GM18907 (cell line): ENCODE measurements around the gene SH2D2A.

ENCODE experiments used
- ATAC-seq: cut with Tn5 transposase; IDR thresholded peaks from one replicate; pipeline ENCODE4 v1.9.1; 2021; ENCODE audit warnings: mild to moderate bottlenecking, moderate library complexity; ENCODE audit not compliant: unreplicated experiment

SH2D2A gene

DNA sequence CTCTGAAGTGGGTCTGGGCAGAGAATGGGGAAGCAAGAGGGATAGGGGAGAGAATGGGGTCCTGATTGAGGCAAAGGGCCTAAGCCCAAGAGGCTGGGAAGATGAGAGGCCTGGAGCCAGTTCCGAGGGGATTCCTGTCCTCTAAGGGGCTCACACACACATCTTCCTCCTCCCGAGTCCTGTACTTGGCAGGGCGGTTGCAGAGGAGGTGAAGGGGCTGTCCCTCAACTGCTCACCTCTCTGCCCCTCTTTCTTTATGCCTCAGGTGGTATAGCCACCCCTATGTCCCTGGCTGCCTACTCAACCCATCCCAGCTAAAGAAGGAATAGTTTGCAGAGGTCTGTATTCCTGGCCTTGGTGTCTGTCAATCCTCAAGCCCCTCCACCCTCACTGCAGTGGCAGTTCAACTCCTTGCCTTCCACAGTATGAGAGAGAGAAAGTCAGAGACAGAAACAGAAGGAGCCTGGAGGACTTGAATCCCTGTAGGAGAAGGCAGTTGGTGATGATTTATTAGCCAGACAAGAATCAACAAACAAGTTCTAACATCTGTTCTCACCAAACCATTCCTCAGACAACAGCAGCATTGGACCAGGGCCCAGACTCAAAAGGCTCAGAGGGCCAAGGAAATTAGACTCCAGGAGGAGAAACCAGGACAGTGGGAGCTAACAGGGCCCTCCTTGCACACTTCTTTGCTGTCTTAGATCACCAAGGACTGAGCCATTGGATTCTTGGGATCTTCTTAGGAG, 10.7 kb downstream of the SH2D2A start:
- ATAC-seq, result no peak

DNA sequence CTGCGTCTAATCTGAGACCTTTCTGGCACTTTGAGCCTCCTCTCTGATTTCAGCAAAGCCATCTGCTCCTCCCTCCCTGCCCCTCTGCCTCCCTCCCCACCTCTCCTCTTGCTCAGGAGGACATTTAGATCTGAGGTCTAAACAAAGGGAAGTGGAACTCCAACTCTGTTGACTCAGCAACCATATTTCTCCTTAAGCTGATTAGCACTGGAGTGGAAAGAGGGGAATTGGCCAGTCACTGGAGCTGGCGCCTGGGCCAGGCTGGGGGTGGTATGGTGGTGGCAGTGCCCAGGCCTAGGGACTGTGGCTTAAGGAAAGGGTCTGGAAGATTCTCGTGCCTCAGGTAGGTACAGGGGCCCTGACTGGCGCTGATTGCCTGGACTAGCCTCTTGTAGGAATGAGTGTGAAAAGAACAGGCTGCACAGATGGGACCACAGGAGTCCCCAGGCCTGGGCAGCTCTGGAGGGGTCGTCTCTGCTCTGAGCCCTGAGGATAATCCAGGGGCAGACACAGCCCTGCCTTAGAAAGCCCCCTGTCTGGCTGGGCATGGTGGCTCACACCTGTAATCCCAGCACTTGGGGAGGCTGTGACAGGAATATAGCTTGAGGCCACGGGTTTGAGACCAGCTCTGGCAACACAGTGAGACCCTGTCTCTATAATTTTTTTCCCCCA, 11.9 kb downstream of the SH2D2A start:
- no peak for ATAC-seq

DNA sequence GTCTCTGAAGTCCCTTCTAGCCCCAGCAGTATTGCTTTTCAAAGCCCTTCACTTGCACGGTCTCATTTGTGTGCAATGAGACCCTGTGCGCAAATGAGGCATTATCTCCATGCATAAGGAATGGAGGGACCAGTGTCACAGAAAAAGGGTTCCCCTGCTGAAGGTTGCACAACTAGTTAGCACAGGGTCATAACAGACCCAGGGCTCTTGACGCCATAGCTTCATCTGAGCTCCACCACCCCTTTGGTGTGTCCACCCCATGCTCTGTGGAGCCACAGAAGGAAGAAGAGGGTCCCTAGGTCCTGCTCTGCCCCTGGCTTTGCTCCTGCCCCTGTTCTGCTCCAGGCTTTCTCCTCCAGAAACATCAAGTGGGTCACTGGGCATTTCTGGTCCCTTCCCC, 12.6 kb downstream of the SH2D2A start:
- ATAC-seq, result no peak

DNA sequence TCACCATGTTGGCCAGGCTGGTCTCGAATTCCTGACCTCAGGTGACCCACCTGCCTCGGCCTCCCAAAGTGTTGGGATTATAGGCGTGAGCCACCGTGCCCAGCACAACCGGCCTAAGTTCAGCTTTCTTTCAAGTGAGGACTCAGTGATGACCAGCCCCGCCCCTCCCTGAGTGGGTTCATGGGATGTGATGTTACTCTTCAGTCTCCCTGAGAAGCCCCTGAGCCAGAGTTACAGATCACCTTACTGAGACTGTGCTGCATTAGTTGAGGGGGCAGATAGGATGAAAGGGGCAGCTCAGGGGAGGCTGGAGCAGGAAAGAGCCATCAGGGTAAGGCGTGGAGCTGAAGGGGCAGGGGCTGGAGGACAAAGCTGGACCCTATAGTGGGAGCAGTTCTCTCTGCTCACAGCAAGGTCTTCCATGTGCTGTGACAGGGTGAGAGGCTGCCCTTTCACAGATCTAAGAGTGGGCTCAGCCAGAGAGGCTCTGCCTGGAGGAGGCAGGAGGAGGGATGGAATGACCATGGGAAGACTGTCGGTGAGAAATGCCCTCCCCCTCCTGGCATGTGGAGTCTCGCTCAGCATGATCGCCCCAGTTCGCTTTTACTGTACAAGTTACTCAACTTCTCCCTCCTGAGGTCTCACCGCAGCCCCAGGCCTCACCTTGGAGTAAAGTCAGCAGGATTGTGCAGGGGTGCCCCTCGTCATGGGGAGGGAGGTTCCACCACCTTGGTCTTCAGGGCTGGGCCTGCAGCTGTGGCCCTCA, 13.4 kb downstream of the SH2D2A start:
- no peak for ATAC-seq

DNA sequence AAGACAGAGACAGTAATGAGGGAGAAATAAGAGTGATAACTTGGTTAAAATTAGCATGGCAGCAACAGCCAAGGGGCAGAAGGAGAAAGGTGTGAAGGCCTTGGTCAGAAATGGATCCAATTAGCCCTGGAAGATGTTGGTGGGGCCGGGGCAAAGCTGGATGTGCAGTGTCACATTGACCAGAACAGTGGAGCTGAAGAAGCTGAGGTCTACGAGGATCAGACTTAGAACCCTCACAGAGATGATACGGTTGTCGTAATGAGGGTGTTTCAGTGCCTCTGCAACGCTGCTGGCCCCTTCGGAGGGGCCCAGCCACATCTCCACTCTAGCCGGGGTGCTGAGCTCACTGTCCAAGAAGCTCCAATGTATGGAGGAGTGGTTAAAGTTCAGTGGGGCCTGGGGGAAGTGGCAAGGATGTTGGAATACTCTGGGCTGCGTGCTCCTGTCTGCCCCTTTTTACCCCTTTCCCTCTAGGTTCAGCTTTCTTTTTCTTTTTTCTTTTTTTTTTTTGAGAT, 14.2 kb downstream of the SH2D2A start:
- no peak for ATAC-seq

DNA sequence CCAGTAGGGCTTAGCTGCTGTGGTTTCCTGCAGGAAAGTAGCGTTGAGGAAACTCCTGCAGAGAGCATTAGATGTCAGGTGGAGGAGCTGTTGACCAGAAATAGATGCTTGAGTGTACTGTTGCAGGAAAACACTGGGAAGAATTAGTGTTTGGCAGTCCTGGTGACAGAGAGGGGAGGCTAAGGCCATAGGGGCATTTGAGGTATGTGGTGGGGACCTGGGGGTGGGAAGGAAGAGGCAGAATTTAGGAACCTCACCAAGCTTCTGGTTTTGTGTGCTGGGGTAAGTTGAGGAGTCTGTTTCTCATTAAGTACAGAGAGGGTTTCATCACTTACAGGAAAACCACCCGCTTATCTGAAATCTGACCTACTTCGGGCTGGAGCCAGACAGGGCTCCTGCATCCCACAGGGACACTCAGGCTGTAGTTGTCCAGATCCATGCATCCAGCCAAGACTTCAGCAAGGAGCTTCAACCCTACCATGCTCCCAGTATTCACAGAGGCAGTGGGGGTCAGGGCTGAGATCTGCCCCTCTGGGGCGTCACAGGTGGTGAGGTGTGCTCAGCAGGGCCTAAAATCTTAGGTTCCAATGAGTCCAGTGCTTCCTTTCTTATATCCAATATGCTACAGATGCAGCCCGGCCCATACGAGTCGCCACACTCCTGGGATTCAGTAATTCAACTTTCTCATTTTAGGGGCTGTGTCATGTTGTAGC, 15.1 kb downstream of the SH2D2A start:
- no peak for ATAC-seq

DNA sequence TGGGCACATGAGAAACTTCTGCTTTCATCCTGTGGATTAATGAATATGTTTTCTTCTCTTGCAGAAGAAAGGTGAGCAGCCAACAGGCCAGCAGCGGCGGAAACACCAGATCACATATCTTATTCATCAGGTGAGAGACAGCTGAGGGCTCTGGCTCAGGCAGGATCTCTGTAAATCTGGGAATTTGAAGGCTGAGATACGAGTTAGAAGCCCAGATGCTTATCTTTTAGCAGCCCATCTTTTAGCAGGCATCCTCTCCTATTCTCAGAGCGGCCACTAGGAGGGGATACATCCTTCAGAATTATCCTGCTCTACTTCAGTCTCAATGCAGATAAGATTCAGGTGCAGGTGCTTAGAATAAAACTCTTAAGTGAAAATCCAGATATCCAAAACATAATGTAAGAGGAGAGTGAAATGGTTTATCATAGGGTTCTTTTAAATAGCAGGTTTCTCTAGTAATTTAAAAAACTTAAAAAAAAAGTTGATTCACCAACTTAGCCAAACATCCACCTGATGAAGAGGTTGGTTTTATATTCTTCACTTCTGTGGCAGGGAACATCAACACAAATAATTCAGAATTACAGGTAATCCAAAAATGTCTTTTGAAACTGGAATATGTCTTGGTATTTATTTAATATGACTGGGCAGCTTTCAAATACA, 19.3 kb downstream of the SH2D2A start:
- ATAC-seq, result no peak

DNA sequence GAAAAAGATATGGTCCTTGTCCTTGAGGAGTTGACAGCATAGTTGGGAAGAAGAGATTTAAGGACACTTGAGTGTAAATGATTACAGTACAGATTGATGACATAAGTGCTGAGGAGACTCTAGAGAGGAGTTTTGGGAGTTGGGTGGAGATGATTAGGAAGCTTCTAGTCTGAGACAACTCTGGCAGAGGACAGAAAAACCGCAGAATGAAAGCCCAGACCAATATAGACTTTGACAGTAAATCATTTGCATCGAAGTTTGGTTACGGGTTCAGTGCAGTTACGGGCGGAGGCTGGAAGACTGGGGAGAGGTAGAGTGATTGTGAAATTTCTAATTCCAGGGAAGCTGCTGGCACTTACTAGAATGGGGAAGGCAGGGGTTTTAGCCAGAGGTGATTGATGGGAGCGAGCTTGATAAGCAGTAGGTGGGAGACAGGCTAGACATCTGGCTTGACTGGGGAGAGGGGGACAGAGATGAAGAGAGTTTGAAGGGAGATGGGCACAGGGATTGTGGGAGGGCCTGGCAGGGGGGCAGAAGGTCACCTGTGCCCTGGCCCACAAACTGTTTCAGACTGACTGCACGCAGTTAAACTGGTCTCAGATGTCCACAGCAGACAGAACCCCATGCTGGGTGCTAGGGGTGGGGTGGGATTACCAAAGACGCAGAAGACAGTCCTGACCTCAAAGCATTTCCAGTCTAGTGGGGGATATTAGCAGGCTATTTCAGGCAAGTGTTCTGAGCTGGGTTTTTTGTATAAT, 20.1 kb downstream of the SH2D2A start:
- no peak for ATAC-seq

DNA sequence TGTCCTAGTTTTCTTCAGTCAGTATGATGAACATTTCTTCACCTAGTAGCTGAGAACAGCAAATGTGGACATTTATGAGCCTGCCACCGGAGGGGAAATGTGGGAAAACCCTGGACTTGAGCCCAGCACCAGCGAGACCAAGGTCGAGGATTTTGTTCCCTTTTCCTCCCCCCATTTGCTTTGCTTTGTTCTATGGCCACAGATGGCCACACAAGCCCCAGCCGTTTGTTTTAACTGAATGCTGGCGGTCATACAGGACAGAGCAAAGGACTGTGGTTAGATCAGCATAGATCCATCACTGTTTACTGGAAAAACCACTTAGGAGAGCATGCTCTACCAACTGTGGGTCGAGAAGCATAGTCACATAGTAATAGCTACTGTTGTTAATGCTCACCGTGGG, 20.9 kb downstream of the SH2D2A start:
- no peak for ATAC-seq

DNA sequence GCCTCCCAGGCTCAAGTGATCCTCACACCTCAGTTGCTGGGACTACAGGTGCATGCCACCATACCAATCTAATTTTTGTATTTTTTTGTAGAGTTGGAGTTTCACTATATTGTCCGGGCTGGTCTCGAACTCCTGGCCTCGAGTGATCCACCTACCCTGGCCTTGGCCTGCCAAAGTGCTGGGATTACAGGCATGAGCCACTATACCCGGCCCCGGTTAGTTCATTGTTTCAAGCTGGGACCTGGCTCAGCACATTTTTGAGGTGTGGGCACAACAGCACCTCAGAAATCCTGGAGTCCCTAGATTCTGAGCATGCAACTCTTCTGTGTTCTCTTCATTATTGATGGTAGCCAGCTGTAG, 21.3 kb downstream of the SH2D2A start:
- ATAC-seq, result no peak

DNA sequence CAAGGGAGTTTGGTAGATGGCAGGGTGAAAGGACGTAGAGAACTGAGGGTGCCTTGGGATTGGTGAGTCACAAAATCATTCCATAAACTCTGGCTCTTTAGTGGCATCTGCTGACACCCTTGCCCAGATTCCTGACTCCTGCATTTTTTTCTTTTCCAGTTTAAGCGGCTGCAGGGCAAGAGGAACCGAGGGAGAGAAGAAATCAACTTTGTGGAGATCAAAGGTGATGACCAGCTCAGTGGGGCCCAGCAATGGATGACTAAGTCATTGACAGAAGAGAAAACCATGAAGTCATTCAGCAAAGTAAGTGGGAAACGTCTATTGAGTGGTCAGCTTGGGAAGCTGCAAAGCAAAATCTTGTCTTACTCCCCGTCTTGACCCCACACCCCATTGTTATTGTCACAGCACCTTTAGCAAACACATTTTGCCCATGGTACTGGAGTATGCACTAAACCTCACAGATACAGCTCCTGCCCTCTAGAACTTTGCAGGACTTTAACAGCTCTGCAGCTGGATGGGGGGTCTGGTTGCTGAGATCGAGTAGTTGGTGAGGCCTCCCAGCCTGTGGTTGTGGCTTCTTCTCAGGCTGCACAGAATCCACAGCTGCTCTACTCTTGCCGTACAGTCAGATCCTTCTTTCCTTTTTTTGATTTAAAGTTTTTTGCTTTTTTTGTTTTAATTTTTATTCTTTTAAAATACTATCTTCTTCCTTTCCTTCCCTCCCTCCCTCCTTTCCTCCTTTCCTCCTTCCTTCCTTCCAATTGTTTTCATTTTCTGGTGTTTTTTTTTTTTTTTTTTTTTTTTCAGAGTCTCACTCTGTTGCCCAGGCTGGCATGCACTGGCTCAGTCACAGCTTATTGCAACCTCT, 21.9 kb downstream of the SH2D2A start:
- ATAC-seq, result no peak

DNA sequence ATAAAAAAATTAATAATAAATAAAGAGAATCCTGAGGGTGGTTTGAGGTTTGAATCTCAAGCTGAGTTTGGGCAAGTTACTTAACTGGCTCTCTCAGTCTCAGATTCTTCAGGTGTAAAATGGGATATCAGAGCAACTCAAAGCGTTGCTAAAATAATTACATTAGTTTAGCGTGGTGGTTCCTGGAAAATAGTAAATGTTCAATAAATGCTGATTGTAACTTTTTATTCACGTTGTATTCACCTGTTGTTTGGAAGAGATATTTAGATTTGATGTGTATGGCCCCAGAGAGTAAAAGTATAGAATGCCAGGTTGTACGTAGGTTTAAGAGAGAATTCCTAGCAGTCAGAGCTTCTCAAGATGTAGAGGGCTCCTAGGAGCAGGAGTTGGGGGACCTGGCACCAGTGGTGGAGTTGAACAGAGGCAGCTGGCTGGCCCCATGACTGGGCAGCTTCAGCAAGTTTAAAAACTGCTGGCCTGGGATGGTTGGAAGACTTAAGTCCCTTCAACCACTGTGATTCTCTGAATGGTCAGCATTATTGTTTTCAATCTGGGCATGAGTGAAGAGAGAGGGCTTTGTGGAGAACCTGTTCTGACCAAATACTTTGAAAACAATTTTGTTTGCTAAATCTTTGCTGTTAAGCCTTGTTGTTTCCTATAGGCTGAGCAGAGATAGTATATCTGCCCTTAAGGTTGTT, 26.9 kb downstream of the SH2D2A start:
- ATAC-seq, result no peak

DNA sequence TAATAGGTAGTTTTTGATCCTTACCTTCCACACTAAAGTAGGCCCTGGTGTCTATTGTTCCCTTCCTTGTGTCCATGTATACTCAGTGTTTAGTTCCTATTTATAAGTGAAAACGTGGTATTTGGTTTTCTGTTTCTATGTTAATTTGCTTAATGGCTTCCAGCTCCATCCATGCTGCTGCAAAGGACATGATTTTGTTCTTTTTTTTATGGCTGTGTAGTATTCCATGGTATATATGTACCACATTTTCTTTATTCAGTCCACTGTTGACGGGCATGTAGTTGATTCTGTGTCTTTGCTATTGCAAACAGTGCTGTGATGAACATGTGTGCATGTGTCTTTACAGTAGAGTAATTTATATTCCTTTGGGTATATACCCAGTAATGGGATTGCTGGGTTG, 28.5 kb downstream of the SH2D2A start:
- no peak for ATAC-seq

DNA sequence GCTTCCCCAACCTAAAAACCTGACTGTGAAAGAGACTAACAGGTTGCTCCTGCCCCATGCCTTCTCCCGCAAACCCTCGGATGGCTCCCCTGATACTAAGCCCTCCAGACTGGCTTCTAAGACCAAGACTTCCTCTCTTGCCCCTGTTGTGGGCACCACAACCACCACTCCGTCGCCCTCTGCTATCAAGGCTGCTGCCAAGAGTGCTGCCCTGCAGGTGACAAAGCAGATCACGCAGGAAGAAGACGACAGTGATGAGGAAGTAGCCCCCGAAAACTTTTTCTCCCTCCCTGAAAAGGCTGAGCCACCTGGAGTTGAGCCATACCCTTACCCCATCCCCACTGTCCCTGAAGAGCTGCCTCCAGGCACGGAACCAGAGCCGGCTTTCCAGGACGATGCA, 30.0 kb downstream of the SH2D2A start:
- ATAC-seq, result no peak

DNA sequence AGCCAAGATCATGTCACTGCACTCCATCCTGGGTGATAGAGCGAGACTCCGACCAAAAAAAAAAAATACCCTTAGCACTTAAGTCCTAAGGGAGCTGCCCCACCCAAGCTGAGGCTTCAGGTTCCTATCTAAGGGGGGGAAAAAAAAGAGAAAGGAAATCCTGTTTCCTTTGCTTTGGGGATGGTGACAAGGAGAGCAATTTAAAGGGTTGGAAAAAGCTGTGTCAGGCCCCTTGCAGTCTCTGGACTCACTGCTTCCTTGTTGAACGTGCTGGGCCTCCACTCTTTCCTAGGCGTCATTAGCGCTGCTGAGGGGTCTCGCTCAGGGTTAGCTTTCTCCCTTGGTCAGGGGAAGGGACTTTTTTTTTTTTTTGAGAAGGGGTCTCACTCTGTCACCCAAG, 31.2 kb downstream of the SH2D2A start:
- no peak for ATAC-seq

DNA sequence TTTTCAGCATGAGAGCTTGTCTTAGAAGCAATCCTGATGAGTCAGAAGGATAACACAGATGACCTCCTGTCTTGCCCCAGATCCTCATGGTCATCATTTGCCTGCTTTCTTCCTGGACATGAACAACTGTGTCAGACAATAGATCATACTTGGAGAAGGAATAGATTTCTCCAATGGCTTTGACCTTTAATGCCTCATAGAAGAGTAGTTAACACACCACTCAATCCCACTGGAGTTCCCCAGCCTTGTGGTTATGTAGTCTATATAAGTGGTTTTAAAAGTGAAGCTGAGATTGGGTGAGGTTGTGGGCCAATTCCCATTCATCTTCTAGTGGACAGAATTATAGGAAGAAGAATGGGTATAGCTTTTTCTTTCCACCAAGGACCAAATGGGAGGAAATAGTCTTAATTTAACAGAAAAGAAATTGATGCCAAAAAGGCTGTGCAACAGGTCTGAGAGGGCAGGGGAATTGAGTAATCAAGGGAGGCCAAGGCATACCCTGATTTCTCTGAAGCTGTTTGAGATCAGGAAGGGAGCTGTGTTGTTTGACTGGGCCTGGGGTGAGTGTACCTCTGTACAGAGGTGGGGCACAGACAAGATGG, 35.0 kb downstream of the SH2D2A start:
- ATAC-seq, result no peak

DNA sequence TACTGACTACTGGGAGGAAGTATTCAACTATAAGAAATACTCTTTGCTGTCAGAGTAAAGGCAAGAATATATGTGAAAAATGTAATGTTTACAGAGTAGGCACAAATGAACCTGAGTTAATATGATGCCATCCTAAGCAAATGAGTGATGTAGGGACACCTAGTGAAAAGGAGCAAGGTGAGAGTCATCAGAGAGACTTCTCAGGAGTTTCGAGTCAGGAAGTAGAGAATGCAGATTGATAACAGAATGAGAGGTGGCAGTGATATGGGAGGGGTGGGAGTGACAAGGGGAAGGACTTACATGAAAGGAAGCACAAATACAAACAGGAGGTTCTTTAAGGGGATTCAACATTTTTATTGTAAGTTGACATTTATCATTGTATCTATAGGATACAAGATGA, 39.1 kb downstream of the SH2D2A start:
- no peak for ATAC-seq

DNA sequence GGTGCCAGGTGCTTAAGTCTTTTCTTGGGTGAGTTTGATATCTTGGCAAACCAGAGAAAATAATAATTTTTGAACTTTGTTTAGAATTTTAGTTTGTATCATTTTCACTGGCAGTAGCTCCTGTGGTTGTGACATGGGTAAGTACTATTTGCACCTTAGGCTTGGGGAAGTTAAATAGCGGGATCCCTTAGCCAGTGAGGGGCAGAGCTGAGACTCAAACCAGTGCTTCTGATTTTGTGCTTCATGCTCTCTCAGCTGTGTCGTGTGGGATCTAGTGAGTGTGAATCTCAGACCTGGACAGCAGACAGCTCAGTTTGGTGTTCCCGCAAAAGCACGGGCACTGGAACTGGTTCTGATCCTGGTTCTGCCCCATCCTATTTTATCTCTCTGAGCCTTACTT, 39.7 kb downstream of the SH2D2A start:
- no peak for ATAC-seq
